Measurements from ENCODE around the gene PLEKHA8. TPM values are rescaled to one million over a fixed set of nuclear protein-coding genes. Genes with fewer than 3 reads are reported as not detected.

The PLEKHA8 gene
- polyA plus RNA-seq, 1 donor = 21.2 TPM

DNA sequence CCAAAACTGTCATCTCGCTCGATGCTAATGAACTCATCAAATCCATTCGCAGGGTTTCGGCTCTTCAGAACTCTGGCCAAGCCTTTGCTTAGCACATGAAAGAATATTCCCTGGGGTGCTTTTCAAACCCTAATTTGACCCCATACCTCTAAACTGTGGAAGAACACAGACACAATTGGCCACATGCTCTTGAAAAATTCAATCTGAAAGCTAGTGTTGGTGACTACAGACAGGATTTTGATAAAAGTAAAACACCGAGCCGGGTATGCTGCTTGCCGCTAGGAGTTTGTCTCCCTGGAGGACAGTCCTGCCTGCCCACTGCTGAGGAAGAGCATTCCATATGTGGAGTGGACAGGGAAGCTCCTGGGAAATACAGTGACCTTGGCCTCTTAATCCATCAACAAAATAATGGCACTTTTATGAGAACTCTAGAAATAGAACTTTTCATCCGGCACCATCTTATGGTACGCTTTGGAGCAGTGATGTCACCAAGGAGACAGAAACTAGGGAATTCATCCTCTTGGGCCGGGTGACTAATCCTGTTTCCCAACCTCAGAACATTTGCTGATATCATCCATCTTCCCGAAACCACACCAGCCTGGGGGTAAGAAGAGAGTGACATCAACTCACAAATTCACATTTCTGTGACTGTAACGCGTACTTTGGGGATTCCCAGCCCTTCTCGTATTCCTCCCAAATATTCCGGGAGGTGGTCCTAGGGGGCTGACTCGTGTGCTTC lies 140.8 kb downstream of the PLEKHA8 start:
- no peak for DNase-seq

DNA sequence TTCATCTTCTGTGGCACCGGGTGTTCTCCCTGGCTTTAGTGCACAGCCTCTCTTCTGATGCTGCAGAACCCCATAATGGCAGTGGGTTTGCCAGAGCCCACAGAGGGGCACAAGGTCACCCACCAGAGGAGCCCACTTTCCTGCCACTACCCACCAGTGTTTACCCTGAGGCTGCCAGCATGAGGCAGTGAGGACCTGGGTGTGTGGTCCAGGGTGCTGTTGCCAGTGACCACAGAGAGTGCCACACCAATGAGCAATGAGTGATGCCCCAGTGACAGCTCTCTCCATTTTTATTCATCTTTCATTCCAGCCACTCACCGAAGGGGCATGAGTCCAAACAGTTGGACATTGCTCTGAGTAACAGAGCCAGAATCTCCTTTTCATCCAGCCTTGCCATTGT lies 141.4 kb downstream of the PLEKHA8 start:
- DNase-seq = no peak

DNA sequence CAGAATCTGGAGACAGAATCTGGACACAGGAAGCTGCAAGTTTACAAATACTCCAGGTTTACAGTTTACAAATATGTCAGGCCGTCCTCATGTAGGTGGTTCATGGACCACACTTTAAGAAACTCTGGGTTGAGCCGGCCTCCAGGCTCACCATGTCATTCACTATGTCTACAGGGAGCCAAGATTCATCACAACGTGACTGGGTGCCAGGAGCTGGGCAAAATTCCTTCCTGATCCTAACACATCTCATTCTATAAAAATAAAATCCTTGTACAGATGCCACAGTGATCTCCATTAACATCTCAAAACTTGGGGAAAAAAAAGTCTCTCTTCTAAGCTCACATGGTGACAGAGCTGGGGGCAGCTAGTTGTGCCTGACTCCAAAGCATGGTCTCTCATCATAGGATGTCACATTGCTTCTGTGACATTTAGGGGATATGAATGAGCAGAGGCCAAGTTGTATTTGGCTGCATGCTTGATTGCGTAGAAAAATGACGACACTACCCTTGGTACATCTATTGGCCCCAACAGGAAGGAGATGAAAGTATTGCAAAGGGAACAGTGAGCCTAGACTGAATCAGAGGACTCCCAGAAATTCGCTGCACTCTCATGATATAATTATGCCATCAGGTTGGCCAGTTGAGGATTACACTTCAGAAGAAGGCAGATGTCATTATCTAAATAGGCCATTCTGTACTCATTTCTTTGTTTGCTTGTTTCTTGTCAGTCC lies 142.4 kb downstream of the PLEKHA8 start:
- DNase-seq = no peak

DNA sequence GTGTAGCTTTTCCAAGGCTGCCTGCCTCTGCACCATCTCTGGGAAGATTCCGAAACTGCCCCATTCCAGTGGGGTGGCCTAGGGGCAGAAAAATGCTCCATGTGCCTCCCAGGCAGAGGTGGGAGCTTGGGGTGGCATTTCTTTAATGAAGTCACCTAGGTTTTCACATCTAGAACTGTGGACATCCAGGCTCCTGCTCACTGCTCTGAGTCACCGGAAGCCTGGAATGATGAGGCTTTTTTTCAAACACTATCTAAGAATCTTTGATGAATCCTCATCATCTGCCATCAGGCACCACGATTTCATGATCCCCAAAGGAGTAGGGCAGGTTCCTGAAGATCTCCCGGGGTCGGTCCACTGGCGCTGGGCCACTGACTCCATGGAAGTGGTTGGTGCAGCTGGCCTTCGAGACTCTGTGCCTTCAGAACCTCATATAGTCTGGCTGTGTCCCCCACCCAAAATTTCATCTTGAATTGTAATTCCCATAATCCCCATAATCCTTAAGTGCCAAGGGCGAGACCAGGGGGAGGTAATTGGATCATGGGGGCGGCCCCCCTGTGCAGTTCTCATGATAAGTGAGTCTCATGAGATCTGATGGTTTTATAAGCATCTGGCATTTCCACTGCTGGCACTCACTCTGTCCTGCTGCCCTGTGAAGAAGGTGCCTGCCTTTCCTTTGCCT lies 143.7 kb downstream of the PLEKHA8 start:
- no peak for DNase-seq

DNA sequence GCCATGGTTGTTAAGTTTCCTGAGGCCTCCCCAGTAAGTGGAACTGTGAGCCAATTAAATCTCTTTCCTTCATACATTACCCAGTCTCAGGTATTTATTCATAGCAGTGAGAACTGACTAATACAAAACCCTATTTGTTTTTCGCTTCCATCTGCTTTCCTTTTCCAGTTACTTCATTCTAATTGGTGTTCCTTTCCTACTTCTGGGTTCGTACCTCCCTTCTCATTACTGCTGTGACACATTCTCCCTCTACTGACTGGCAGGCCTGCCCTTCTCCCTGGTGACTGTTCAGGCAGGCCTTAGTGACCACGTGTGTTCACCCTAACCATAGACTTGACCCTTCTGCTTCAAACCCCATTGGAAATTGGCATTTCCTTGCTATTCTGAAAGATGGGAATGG lies 144.2 kb downstream of the PLEKHA8 start:
- no peak for DNase-seq

DNA sequence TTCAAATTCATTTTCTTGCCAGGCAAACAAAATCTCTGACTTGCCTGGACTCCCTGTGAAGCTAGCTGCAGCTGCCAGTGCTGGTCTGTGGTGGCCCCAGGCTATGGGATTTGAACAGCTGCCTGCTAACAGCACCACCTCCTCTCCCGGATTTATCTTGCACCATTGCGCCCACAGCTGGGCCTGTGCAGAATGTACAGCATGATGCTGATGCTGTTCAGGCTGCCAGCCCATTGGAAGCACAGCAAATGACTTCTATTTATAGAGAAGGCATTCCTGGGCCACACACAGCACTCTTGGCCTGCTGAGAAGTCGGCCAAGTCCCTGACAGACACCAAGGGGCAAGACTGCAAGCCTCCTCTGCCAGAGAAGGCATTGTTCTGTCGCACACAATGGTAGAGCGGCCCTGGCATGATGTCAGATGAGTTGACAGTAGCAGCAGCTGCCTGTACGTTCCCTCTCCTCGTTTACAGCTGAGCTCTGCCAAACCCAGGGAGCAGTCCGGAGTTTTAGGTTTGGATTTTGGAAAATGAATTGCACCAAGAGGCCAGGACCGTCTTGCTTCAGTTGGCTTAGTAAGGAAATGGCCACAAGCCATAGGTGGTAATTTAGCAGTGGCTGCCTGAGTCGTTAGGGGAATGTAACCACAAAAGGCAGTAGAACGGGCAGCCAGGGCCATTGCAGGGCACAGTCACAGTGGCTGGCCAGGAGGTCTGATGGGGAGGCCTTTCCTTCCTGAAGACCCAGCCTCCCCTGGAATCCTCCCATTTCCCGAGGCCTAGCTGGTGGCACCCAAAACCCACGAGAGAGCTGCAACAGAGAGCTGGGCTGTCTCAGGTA lies 145.1 kb downstream of the PLEKHA8 start:
- DNase-seq = no peak

DNA sequence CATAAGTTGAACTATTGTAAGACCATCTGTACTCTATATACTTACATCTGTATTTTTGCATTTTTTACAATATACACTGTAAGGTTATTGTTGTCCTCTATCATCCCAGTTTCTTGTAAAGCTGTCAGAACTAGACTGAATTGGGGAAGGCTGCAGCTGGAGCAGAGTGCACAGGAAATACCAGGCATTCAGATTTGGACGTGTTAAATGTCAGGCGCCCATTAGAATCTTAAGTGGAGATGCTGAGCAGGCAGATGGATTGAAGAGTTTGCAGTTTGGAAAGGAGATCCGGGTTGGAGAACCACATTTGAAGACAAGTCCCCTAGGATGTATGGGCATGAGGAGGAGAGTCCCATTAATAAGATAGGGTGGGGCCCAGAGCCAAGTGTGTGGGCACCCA lies 147.0 kb downstream of the PLEKHA8 start:
- DNase-seq = no peak

DNA sequence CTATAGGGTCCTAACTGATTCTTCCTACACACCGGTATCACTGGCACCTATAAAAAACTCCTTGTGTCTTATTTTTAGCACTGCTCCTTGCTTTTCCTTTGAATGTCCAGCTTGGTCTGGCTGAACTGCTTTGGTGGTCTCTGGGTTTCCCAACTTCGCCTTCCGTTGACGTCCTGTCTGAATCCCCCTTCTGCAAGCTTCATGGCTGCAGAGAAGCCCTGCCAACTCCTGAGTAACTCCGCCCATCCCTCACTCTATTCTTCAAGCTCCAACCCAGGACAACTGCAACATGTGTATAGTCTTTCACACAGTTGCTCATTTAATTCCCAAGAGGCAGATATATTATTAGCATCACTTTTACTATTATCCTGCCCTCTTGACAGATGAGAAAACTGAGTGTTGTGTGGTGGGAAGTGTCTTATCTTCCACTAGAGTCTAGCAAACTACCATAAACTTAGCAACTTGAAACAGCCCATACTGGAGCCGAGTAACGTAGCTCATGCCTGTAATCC lies 147.5 kb downstream of the PLEKHA8 start:
- DNase-seq = no peak

DNA sequence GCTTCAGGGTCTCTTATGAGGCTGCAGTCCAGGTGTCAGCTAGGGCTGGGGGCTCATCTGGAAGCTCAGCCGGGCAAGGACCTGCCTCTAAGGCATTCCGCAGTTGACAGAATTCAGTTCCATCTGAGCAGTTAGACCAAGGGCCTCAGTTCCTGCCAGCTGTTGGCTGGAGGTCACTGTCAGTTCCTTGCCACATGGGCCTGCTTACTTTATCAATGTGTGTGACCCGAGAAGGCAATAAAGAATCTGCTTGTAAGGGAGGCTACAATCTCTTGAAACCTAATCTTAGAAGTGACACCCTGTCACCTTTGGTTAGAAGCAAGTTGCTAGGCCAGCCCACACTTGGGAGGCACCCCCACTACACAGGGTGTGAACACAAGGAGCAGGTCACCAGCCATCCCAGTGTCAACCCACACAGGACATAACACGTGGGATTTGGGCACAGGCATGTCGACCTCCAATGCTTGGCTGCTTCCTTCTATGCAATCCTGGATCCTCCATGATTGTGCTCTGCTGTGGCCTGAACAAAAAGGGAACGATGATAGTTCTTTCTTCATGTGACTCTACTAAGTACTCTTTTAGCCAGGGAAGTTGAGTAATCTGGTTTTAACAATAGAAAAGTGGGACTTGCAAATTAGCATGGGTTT lies 148.4 kb downstream of the PLEKHA8 start:
- no peak for DNase-seq

DNA sequence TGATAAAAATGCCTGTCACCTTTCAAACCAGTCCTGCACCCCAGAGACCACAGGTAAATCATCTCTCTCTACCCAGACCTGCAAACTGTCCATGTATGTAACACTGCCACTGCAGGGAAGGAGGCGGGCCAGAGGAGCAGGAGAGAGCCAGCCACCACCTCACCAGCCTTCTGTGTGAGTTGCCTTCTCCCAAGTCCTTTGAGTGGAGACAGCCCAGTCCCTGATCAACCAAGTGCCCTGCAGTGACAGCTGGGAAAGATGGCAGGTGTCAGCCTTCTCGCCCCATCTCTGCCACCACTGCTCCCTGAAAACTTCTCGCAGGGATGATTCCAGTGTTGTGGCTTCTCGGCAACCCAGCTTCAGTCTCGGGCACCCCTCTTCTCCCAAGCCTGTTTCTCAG lies 149.0 kb downstream of the PLEKHA8 start:
- DNase-seq = no peak

DNA sequence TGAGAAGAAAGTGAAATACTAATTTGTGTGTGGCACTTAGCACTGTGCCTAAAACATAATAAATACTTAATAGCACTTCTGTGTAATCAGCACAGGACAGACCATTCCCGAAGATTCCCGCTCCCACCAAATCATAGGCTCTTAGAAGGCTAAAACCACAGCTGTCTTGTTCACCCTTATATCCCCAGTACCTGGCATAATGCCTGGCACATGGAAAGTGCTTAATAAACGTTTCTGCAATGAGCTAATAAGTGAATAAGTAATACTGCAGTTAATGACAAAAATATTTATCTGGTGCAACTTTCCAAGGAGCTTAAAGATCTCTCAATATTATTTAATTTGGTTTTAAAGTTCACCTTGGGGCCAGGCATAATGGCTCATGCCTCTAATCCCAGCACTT lies 149.8 kb downstream of the PLEKHA8 start:
- DNase-seq = no peak

DNA sequence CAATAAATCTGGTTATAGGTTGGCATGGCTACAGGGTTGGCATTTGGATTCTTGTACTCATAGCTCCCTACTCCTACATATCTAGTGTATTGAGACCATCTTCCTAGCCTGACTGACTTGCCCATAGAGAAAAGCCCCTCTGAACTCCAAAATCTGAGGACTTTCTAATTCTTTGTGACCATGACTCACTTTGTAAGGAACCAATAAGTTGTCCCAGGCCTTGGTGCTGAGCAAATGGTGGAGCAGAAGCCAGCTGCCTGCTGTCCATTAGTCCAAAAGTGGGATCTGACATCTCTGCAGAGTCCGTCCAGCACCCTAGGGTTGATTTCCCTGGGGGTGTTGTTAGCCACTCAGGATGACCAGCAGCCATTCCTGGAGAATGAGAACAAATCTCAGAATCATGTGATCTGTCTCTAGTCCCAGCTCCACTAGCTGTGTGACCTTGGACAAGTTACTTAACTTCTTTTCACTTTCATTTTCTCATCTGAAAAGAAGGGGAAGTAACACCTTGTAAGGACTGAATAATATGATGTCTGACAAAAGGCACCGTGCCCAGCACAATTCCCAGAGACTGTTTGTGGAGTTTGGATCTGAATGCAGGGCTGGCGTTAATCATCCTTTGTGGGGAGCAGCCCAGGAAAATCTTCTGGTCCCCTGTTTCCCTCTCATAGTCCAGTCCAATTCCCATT lies 150.7 kb downstream of the PLEKHA8 start:
- no peak for DNase-seq

Other genes with a start within 250 kb of the PLEKHA8 start
- gene WIPF3, start 221.9 kb upstream of the PLEKHA8 start, polyA plus RNA-seq (ENCODE audit: insufficient read length) = 5.9 TPM
- 68.3 TPM for gene SCRN1, start 38.6 kb upstream of the PLEKHA8 start, polyA plus RNA-seq (ENCODE audit: insufficient read length)
- 24.3 TPM for gene FKBP14, start 1.7 kb upstream of the PLEKHA8 start, polyA plus RNA-seq (ENCODE audit: insufficient read length)
- 87.4 TPM for gene MTURN, start 106.6 kb downstream of the PLEKHA8 start, polyA plus RNA-seq (ENCODE audit: insufficient read length)